WTC11 (cell line): Measurements from ENCODE around the gene KITLG. TPM values are rescaled to one million over a fixed set of nuclear protein-coding genes. Genes with fewer than 3 reads are reported as not detected.

ENCODE experiments used
- ATAC-seq: fragments of 200-7000 bp; cut with Tn5 transposase; 2 replicates; pipeline ENCODE4 v1.10.0; 2021; ENCODE audit warnings: mild to moderate bottlenecking, moderate library complexity
- CTCF ChIA-PET: fragments of 300-600 bp; sonication (Branson Sonifier 250); formaldehyde crosslinking; loops from one replicate; lab custom pipeline; 2021; ENCODE audit warnings: antibody characterized with exemption; lab: Charles Lee
- POLR2A ChIA-PET: fragments of 350-600 bp; sonication (Branson Sonifier 250); formaldehyde crosslinking; loops from one replicate; lab custom pipeline; 2021; ENCODE audit warnings: antibody characterized with exemption; lab: Charles Lee
- DNase-seq: peaks from one replicate; pipeline ENCODE4 v3.0.0; 2021; ENCODE audit warnings: low spot score
- H3K27ac Mint-ChIP-seq: 2 replicates; pipeline ENCODE4 v1.8.0; 2021; ENCODE audit warnings: mixed read lengths
- H3K27me3 Mint-ChIP-seq: 2 replicates; pipeline ENCODE4 v1.8.0; 2021; ENCODE audit warnings: low read depth, mild to moderate bottlenecking, moderate library complexity, mixed read lengths
- H3K36me3 Mint-ChIP-seq: 2 replicates; pipeline ENCODE4 v1.8.0; 2021; ENCODE audit warnings: mixed read lengths
- H3K4me1 Mint-ChIP-seq: 2 replicates; pipeline ENCODE4 v1.8.0; 2022; ENCODE audit warnings: mixed read lengths
- H3K4me3 Mint-ChIP-seq: 2 replicates; pipeline ENCODE4 v1.8.0; 2021; ENCODE audit warnings: mild to moderate bottlenecking, moderate library complexity, mixed read lengths
- H3K9me3 Mint-ChIP-seq: 2 replicates; pipeline ENCODE4 v1.8.0; 2021; ENCODE audit warnings: mixed read lengths
- FOXK1 ChIP-seq: sonication (generic); formaldehyde crosslinking; IDR thresholded peaks from 2 replicates; pipeline ENCODE4 v1.8.0; 2022; ENCODE audit warnings: mild to moderate bottlenecking, moderate library complexity, missing genetic modification reagents
- GABPB1 ChIP-seq: sonication (generic); formaldehyde crosslinking; IDR thresholded peaks from 2 replicates; pipeline ENCODE4 v1.8.1; 2023; ENCODE audit warnings: mild to moderate bottlenecking, missing genetic modification reagents
- HMGA2 ChIP-seq: fragments of 250-450 bp; sonication (Bioruptor Pico); IDR thresholded peaks from 2 replicates; pipeline ENCODE4 v1.4.0; 2021; ENCODE audit warnings: mild to moderate bottlenecking, moderate library complexity
- IRF2 ChIP-seq: sonication (generic); formaldehyde crosslinking; IDR thresholded peaks from 2 replicates; pipeline ENCODE4 v1.8.0; 2022; ENCODE audit warnings: low read depth, missing genetic modification reagents, borderline replicate concordance
- NFE2L1 ChIP-seq: sonication (generic); formaldehyde crosslinking; IDR thresholded peaks from 2 replicates; pipeline ENCODE4 v1.8.1; 2023; ENCODE audit warnings: missing genetic modification reagents
- OVOL2 ChIP-seq: fragments of 250-450 bp; sonication (Bioruptor Pico); IDR thresholded peaks from 2 replicates; pipeline ENCODE4 v1.9.0; 2021; ENCODE audit warnings: mild to moderate bottlenecking, borderline replicate concordance
- PRRX2 ChIP-seq: fragments of 250-450 bp; sonication (Bioruptor Pico); IDR thresholded peaks from 2 replicates; pipeline ENCODE4 v1.8.0; 2021; ENCODE audit warnings: mild to moderate bottlenecking
- SOX15 ChIP-seq: fragments of 250-450 bp; sonication (Bioruptor Pico); IDR thresholded peaks from 2 replicates; pipeline ENCODE4 v1.9.0; 2021; ENCODE audit warnings: mild to moderate bottlenecking
- SP1 ChIP-seq: sonication (generic); formaldehyde crosslinking; conservative IDR thresholded peaks from 2 replicates; pipeline ENCODE4 v1.8.1; 2022; ENCODE audit warnings: missing genetic modification reagents
- STAT6 ChIP-seq: sonication (generic); formaldehyde crosslinking; conservative IDR thresholded peaks from 2 replicates; pipeline ENCODE4 v1.8.1; 2023; ENCODE audit warnings: mild to moderate bottlenecking, low read depth, missing genetic modification reagents, moderate library complexity
- TCF7 ChIP-seq: sonication (generic); formaldehyde crosslinking; IDR thresholded peaks from 2 replicates; pipeline ENCODE4 v1.8.0; 2022; ENCODE audit warnings: mild to moderate bottlenecking, low read depth, missing genetic modification reagents, moderate library complexity
- ZNF121 ChIP-seq: sonication (generic); formaldehyde crosslinking; IDR thresholded peaks from 2 replicates; pipeline ENCODE4 v1.8.0; 2023; ENCODE audit warnings: missing genetic modification reagents
- ZNF138 ChIP-seq: sonication (generic); formaldehyde crosslinking; conservative IDR thresholded peaks from 2 replicates; pipeline ENCODE4 v1.8.1; 2022; ENCODE audit warnings: mild to moderate bottlenecking, moderate library complexity, missing genetic modification reagents
- ZNF232 ChIP-seq: sonication (generic); formaldehyde crosslinking; IDR thresholded peaks from 2 replicates; pipeline ENCODE4 v1.8.0; 2022; ENCODE audit warnings: mild to moderate bottlenecking, missing genetic modification reagents
- ZNF263 ChIP-seq: sonication (generic); formaldehyde crosslinking; IDR thresholded peaks from 2 replicates; pipeline ENCODE4 v1.8.1; 2022; ENCODE audit warnings: low read depth, mild to moderate bottlenecking, moderate library complexity, missing genetic modification reagents
- ZNF396 ChIP-seq: fragments of 250-450 bp; sonication (Bioruptor Pico); IDR thresholded peaks from 2 replicates; pipeline ENCODE4 v1.8.0; 2021; ENCODE audit warnings: mild to moderate bottlenecking, moderate library complexity, borderline replicate concordance
- ZNF671 ChIP-seq: fragments of 250-450 bp; sonication (Bioruptor Pico); IDR thresholded peaks from 2 replicates; pipeline ENCODE4 v1.8.0; 2021; ENCODE audit warnings: mild to moderate bottlenecking
- ZSCAN18 ChIP-seq: fragments of 250-450 bp; sonication (Bioruptor Pico); IDR thresholded peaks from 2 replicates; pipeline ENCODE4 v2.1.2; 2022; ENCODE audit warnings: mild to moderate bottlenecking, moderate library complexity
- total RNA-seq: library from RNA; stranded (reverse); gene quantifications from 3 replicates; pipeline ENCODE4 v1.2.3, GENCODE V29; 2021
- TF ChIP-seq, protein P1 (sequence below): fragments of 250-450 bp; sonication (Bioruptor Pico); IDR thresholded peaks from 2 replicates; pipeline ENCODE4 v1.9.0; 2021; ENCODE audit warnings: mild to moderate bottlenecking
- TF ChIP-seq, protein P2 (sequence below): fragments of 250-450 bp; sonication (Bioruptor Pico); IDR thresholded peaks from 2 replicates; pipeline ENCODE4 v1.8.0; 2021; ENCODE audit warnings: mild to moderate bottlenecking
- TF ChIP-seq, protein P3 (sequence below): sonication (generic); formaldehyde crosslinking; IDR thresholded peaks from 2 replicates; pipeline ENCODE4 v1.8.1; 2023; ENCODE audit warnings: mild to moderate bottlenecking, missing genetic modification reagents, moderate library complexity

The KITLG gene
- total RNA-seq, 1 experiment from 2014 or later, result 12.5 TPM

GRCh38 chr12:88595697-88596096, 15.4 kb upstream of the KITLG start (continued):
- no peak for TF ChIP-seq ZNF396 (CRISPR knock-in tag)
- no peak for TF ChIP-seq STAT6 (CRISPR knock-in tag)
- TF ChIP-seq GABPB1, result no peak
- TF ChIP-seq, protein P1, sequence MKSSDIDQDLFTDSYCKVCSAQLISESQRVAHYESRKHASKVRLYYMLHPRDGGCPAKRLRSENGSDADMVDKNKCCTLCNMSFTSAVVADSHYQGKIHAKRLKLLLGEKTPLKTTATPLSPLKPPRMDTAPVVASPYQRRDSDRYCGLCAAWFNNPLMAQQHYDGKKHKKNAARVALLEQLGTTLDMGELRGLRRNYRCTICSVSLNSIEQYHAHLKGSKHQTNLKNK (CRISPR knock-in tag), result no peak
- no peak for TF ChIP-seq SP1 (CRISPR knock-in tag)

DNA sequence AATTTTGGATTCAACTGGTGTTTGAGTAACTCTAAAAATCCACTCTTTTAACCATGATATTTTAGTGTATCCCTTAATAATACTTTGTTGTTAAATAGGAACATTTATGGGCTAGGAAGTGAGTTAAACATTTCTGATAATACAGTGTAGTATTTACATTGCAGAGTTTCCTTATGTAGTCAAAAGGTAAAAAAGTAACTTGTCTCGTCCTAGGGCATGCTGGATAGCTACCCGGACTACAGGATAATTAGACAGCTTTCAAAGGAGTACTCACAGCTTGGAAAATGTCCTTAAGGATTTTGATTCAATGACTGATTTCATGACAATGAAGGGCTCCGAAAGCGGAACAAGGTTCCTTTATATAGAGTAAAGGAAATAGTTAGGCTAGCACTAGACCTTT, 14.5 kb upstream of the KITLG start:
- ChIA-PET CTCF (interaction anchor here (1.2 kb wide), 1 partner anchor 15 kb away, joined by 4 read pairs; the partner anchor contains the start of gene KITLG), POLR2A (no interaction called here)
- no peaks in the 10 kb centered on the region for H3K27me3 Mint-ChIP-seq
- peaks cover under 1% of the 10 kb centered on the region; the same call in 1 of the 2 replicates for H3K9me3 Mint-ChIP-seq
- TF ChIP-seq TCF7 (CRISPR knock-in tag), result no peak
- TF ChIP-seq OVOL2 (CRISPR knock-in tag), result no peak
- H3K4me1 Mint-ChIP-seq, result 0 out of 2 replicates have a peak, but pooled peaks cover 3% of the 10 kb centered on the region
- no peak overlapping the region for H3K4me3 Mint-ChIP-seq
- no peak overlapping the region for H3K27ac Mint-ChIP-seq
- DNase-seq, result no peak
- no peak for ATAC-seq
- no peaks in the 10 kb centered on the region for H3K36me3 Mint-ChIP-seq

GRCh38 chr12:88591343-88591742, 11.1 kb upstream of the KITLG start:
- TF ChIP-seq, protein P2, sequence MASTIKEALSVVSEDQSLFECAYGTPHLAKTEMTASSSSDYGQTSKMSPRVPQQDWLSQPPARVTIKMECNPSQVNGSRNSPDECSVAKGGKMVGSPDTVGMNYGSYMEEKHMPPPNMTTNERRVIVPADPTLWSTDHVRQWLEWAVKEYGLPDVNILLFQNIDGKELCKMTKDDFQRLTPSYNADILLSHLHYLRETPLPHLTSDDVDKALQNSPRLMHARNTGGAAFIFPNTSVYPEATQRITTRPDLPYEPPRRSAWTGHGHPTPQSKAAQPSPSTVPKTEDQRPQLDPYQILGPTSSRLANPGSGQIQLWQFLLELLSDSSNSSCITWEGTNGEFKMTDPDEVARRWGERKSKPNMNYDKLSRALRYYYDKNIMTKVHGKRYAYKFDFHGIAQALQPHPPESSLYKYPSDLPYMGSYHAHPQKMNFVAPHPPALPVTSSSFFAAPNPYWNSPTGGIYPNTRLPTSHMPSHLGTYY (CRISPR knock-in tag), result no peak
- TF ChIP-seq PRRX2 (no peak), HMGA2 (CRISPR knock-in tag) (no peak), ZSCAN18 (CRISPR knock-in tag) (no peak), FOXK1 (CRISPR knock-in tag) (no peak), SOX15 (CRISPR knock-in tag) (no peak), ZNF263 (CRISPR knock-in tag) (no peak), NFE2L1 (CRISPR knock-in tag) (no peak), ZNF138 (CRISPR knock-in tag) (no peak), IRF2 (CRISPR knock-in tag) (no peak), ZNF121 (CRISPR knock-in tag) (no peak), ZNF671 (CRISPR knock-in tag) (no peak), ZNF232 (CRISPR knock-in tag) (no peak)
- TF ChIP-seq, protein P3, sequence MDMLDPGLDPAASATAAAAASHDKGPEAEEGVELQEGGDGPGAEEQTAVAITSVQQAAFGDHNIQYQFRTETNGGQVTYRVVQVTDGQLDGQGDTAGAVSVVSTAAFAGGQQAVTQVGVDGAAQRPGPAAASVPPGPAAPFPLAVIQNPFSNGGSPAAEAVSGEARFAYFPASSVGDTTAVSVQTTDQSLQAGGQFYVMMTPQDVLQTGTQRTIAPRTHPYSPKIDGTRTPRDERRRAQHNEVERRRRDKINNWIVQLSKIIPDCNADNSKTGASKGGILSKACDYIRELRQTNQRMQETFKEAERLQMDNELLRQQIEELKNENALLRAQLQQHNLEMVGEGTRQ (CRISPR knock-in tag), result no peak
- DNase-seq (no peak), ATAC-seq (no peak)
- CTCF ChIA-PET, result no interaction called here
- Mint-ChIP-seq H3K36me3 (peaks cover 15% of the 10 kb centered on the region), H3K4me3 (no peak overlapping the region), H3K4me1 (no peaks in the 10 kb centered on the region), H3K27me3 (peaks cover 4% of the 10 kb centered on the region; the same call in 1 of the 2 replicates), H3K9me3 (peaks cover 25% of the 10 kb centered on the region), H3K27ac (no peak overlapping the region)
- POLR2A ChIA-PET, result no interaction called here
